HG03103 (cell line): ENCODE measurements around the gene SDSL.

Experiments used
- ATAC-seq: cut with Tn5 transposase; IDR thresholded peaks from one replicate; pipeline ENCODE4 v1.9.1; 2021; ENCODE audit warnings: low read depth; ENCODE audit not compliant: unreplicated experiment

The SDSL gene

DNA sequence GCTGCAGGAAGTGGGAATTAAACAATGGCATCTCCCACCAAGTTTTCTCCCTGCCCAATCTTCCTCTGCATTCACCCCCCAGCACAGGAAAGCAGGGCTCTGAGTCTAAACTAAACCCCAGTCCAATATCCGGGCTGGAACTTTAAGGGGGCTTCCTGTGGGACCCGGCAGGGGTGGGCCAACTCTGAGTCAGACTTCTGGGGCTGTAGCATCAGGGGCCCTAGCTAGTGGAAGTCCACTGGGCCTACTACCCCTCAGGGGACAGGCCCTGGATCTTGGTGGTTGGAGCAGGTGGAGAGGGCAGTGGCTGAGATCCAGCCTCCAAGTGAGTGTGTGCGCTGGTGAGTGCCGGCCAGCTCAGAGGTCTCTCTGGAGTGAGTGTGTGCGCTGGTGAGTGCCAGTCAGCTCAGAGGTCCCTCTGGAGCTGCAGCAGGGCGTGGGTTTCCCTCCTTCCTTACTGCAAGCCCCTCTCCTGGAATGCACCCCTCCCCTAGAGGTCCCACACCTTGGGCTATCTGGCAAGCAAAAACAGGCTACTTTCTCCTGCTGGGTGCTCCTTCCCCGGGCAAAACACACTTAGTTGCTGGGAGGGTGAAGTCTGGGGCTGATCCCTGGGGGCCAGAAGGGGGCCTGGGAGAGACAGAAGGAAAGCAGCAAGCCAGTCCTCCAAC is 55.1 kb downstream of the SDSL start:
- no peak for ATAC-seq

DNA sequence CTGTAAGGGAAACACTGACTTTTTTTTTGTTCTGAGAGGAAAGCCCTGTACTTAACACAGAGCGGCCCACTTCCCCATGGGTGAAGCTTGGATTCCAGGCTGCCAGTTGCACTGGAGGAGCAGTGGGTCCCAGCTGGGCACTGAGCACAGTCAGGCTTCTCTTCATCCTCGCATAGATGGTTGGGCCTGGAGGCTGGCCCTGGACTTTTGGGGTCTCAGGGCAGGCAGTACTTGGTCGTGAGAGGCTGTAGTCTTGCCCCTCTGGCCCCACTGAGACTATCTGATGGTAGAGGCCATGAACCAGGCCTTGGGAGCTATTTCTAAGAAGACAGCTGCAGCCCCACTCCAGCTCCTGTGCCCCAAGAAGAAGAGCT is 55.6 kb downstream of the SDSL start:
- no peak for ATAC-seq

DNA sequence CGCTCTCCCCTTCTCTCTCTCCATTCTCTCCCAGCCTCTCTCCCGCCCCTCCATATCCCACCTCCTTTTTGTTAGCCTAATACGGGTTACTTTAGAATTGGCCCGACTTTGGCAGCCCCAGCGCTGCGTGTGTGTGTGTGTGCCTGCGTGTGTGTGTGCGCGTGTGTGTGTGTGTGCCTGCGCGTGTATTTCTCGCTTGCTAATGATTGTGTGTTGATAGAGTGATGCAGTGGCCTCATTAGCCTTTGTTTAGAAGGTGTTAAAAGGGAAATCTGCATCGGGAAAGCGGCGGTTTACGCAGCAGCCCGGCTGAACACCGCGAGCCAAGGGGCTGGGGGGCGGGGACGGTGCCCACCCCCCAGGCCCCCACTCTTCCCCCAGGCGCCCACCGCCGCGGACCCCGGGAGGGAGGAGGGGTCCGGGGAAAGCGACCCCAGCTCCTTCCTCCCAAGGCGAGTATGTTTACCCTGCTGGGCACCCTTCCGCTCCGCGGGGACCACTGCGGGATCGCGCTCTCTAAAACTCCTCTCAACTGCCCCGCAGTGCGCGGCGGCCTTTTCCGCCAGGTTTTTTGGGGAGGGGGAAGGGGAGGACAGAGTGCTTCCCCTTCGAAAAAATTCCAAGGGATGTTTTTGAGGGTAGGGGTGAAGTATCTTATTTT is 56.3 kb downstream of the SDSL start:
- ATAC-seq, result no peak

DNA sequence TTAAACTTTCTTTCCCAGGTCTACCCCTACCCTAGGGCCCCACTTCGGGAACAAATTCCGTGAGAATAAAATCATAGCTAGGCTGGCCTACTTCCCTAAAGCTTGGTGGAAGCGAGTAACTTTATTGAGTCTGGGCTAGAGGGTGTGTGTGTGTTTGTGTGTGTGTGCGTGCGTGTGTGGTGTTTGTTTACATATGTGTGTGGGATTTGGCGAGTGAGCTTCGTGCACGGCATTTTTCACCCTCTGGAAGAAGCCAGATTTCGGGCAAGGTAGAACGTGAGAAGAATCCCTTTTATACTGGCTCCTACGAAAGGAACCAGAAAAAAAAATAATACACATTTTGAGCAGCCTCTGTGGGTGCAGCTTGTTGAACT is 57.0 kb downstream of the SDSL start:
- no peak for ATAC-seq

DNA sequence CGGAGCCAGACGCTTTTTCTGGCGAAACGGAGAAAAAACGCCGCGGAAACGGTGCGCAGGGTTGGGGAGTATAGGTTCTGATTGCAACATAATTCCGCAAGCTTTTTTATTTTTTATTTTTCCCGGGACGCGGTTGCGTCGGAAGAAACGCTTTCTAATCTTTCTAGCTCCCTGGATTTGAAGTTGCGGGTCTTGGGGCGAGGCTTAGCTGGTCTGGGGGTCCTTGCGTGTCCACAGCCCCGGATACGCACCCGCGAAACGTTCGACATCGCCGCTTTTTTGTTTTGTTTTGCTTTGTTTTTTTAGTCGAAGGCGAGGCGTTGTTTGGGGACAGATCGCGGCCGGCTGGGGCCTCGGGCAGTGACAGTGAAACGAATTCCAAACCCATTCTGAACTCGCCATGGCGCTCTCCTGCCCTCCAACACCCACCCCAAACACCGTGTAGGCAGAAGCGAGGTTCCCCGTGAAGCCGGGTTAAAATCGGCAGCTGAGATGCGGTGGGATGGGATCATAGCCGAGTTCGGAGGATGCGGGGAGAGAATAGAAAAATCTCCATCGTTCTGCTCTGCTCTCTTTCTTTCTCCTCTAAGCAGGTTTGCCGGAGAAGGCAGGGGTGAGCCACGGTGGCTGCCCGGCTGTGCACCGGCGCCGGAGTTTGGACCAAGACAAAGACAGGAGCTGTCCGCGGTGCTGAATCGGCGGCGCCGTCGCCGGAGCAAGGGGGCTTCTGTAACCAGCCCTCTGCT is 57.6 kb downstream of the SDSL start:
- no peak for ATAC-seq

DNA sequence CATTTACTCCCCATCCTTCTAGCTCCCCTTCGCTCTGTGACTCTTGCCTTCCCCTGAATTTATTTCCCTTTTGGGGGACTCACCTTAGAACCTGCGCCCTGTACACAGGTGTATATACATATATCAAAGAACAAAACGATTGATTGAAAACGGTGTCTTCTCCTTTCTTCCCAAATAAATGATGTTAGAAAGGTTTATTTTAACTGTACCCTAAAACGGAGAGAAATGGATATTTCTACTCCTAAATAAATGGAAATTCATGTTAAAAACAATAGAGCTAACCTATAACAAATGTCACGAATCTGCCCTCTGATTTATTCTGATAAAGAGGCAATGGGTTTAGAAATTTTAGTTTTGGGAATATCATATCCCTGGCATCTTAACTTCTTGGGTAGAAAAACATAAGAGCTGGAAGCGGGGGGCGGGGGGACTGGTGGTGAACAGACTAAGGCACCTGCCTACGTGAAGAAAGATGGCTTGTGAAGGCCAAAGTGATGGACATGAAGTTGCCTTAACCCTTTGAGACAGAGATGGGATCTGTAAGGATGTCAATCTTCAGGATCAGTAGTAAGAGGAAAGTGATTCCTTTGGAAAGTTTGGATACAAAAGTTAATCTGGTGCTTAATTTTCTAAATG is 58.3 kb downstream of the SDSL start:
- no peak for ATAC-seq

DNA sequence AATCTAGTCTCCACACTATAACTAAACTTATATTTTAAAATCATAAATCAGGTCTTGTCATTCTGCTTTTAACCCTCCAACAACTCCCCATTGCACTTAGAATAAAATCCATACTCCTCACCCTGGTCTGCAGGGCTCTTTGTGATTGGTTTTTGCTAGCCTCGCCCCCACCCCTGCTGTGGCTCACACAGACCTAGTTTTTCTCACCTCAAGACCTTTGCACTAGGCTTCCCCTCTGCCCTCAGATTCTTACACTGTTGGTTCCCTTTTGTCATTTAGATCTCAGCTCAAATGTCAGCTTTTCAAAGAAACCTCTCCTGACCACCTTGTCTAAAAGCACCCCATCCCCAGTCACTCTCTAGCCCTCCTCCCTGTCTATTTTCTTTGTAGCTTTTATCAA is 60.2 kb downstream of the SDSL start:
- ATAC-seq, result no peak

DNA sequence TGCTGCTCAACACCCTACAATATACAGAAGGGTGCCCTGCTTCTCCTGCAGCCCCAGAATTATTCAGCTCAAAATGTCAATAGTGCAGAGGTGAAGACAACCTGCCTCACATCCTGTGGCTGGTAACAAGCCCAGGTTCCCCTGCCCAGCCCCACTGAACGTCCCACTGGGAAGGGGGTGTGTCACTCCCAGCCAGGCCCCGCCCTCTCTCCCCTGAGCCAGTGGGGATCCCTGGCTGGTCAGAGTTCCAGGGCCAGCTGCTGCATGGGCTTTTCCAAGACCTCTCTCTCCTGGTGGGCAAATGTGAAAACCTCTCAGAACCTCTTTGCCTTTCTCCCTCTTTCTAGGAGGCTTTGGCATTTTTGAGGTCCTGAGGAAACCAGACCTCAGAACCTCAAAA is 63.1 kb downstream of the SDSL start:
- no peak for ATAC-seq

DNA sequence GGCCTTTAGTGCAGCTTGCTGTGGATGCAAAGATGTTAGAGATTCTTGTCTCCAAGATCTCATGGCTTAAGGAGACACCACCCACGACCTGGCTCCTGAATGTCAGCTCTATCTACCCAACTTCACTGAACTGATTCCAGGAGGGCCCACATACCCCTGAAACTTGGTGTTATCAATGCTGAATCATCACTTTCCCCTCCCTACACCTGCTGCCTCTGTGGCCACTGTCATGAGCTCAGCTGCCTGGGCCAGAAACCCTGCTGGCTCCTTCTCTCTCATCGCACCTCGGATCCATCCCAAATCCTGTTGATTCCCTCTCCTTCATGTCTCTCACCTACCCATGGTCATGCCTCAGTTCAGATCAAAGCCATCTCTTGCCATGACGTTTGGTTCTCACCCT is 64.5 kb downstream of the SDSL start:
- ATAC-seq, result no peak
